H1 (cell line): ENCODE measurements around the gene PHC2. TPM values are rescaled to one million over a fixed set of nuclear protein-coding genes. Genes with fewer than 3 reads are reported as not detected.

ENCODE experiments used
- CTCF ChIA-PET: fragments of 300-600 bp; sonication (Branson Sonifier 250); formaldehyde crosslinking; loops from one replicate; lab custom pipeline; 2021; ENCODE audit not compliant: partially characterized antibody; lab: Charles Lee
- POLR2A ChIA-PET: fragments of 300-600 bp; sonication (Branson Sonifier 250); formaldehyde crosslinking; loops from one replicate; lab custom pipeline; 2021; ENCODE audit warnings: inconsistent platforms; ENCODE audit not compliant: partially characterized antibody; lab: Charles Lee
- DNase-seq, 2 experiments: peaks; one replicate each; pipeline versions ENCODE4 v3.0.0 to v3.0.0-alpha.2; 2010 to 2022; ENCODE audit warnings: low spot score in 2 of 2, low read depth in 1 of 2, mixed read lengths in 1 of 2
- FAIRE-seq: peaks from 2 replicates; lab custom pipeline; 2011; peaks lifted over from hg19 to GRCh38; lab: Jason Lieb, UNC
- H2AFZ ChIP-seq: 2 replicates; pipeline ENCODE4 v1.8.1; 2012; ENCODE audit warnings: low read length, inconsistent platforms
- H2AK5ac ChIP-seq: 2 replicates; pipeline ENCODE4 v1.6.1; 2013; ENCODE audit warnings: low read depth, low read length
- H2BK120ac ChIP-seq: replicated peaks from 2 replicates; pipeline ENCODE3; 2013; ENCODE audit warnings: low read depth, low read length, inconsistent platforms
- H2BK12ac ChIP-seq: 2 replicates; pipeline ENCODE4 v1.6.1; 2013; ENCODE audit warnings: low read depth, low read length
- H2BK15ac ChIP-seq: 2 replicates; pipeline ENCODE4 v1.6.1; 2013; ENCODE audit warnings: low read length
- H2BK20ac ChIP-seq: 2 replicates; pipeline ENCODE4 v1.6.1; 2013; ENCODE audit warnings: low read length
- H2BK5ac ChIP-seq: 2 replicates; pipeline ENCODE4 v1.6.1; 2013; ENCODE audit warnings: low read depth, low read length
- H3K14ac ChIP-seq: 2 replicates; pipeline ENCODE4 v1.6.1; 2013; ENCODE audit warnings: inconsistent platforms; ENCODE audit not compliant: insufficient read length
- H3K18ac ChIP-seq: 2 replicates; pipeline ENCODE4 v1.6.1; 2013; ENCODE audit warnings: low read length; ENCODE audit errors: extremely low read depth
- H3K23ac ChIP-seq: 2 replicates; pipeline ENCODE4 v1.6.1; 2013; ENCODE audit warnings: inconsistent platforms; ENCODE audit not compliant: insufficient read length
- H3K23me2 ChIP-seq: 2 replicates; pipeline ENCODE4 v1.6.1; 2013; ENCODE audit warnings: low read depth, low read length
- H3K27ac ChIP-seq: 2 replicates; pipeline ENCODE4 v1.6.1; 2011; ENCODE audit warnings: low read depth, low read length, inconsistent platforms
- H3K27me3 ChIP-seq, 4 experiments: replicated peaks in 1 of 4; 1 replicate in 1 of 4; 2 replicates in 3 of 4; pipeline versions ENCODE4 v1.6.1 to v1.8.1; 2011 to 2013; ENCODE audit warnings: low read length in 3 of 4, mild to moderate bottlenecking in 3 of 4, inconsistent platforms in 2 of 4, mixed read lengths in 2 of 4, moderate library complexity in 1 of 4; ENCODE audit not compliant: control insufficient read depth in 3 of 4, insufficient read depth in 3 of 4; ENCODE audit errors: extremely low read depth in 1 of 4
- H3K36me3 ChIP-seq, 4 experiments: 2 replicates each; pipeline versions ENCODE4 v1.6.1 to v1.8.1; 2011 to 2013; ENCODE audit warnings: mild to moderate bottlenecking in 4 of 4, low read length in 3 of 4, moderate library complexity in 2 of 4, control low read depth in 1 of 4, inconsistent platforms in 1 of 4; ENCODE audit not compliant: insufficient read depth in 4 of 4, control insufficient read depth in 2 of 4
- H3K4ac ChIP-seq: replicated peaks from 2 replicates; pipeline ENCODE3; 2013; ENCODE audit warnings: low read length, low read depth, mixed read lengths, inconsistent platforms; ENCODE audit not compliant: insufficient read length
- H3K4me1 ChIP-seq, 4 experiments: replicated peaks in 1 of 4; 1 replicate in 1 of 4; 2 replicates in 3 of 4; pipeline versions ENCODE4 v1.6.1 to v1.8.1; 2011 to 2013; ENCODE audit warnings: low read length in 3 of 4, inconsistent platforms in 2 of 4, mixed read lengths in 1 of 4; ENCODE audit not compliant: insufficient read depth in 4 of 4, control insufficient read depth in 3 of 4
- H3K4me2 ChIP-seq, 2 experiments: 2 replicates each; pipeline versions ENCODE4 v1.6.1 to v1.8.1; 2011 to 2013; ENCODE audit warnings: low read depth in 2 of 2, low read length in 2 of 2, control low read depth in 1 of 2, inconsistent platforms in 1 of 2, mild to moderate bottlenecking in 1 of 2; ENCODE audit not compliant: insufficient read depth in 1 of 2
- H3K4me3 ChIP-seq, 4 experiments: fragments of 200-600, 300-600 bp in 1 of 4; sonication (generic), shearing (Covaris generic), sonication (Bioruptor Twin) in 1 of 4; 2 replicates each; pipeline versions ENCODE4 v1.5.1 to v1.8.1; 2011 to 2016; ENCODE audit warnings: low read length in 4 of 4, low read depth in 3 of 4, control low read depth in 2 of 4, inconsistent platforms in 2 of 4, mild to moderate bottlenecking in 2 of 4, mixed read lengths in 1 of 4, moderate library complexity in 1 of 4; ENCODE audit not compliant: insufficient read depth in 2 of 4; ENCODE audit errors: extremely low read depth in 1 of 4
- H3K56ac ChIP-seq: replicated peaks from 2 replicates; pipeline ENCODE3; 2013; ENCODE audit warnings: low read depth, mild to moderate bottlenecking, mixed read lengths, low read length, inconsistent platforms; ENCODE audit not compliant: insufficient read length
- H3K79me1 ChIP-seq: 2 replicates; pipeline ENCODE4 v1.6.1; 2013; ENCODE audit warnings: low read depth, low read length, control low read depth
- H3K79me2 ChIP-seq, 2 experiments: 2 replicates each; pipeline versions ENCODE4 v1.6.1 to v1.8.1; 2012 to 2013; ENCODE audit warnings: low read length in 2 of 2, mild to moderate bottlenecking in 2 of 2, inconsistent platforms in 1 of 2; ENCODE audit not compliant: insufficient read depth in 2 of 2, control insufficient read depth in 1 of 2
- H3K9ac ChIP-seq, 4 experiments: replicated peaks in 1 of 4; 1 replicate in 1 of 4; 2 replicates in 3 of 4; pipeline versions ENCODE4 v1.6.1 to v1.8.1; 2011 to 2013; ENCODE audit warnings: low read depth in 3 of 4, low read length in 3 of 4, control low read depth in 2 of 4, mild to moderate bottlenecking in 2 of 4, moderate library complexity in 2 of 4, inconsistent platforms in 1 of 4; ENCODE audit errors: extremely low read depth in 1 of 4
- H3K9me3 ChIP-seq, 2 experiments: 2 replicates each; pipeline versions ENCODE4 v1.6.1 to v1.8.1; 2012 to 2013; ENCODE audit warnings: mild to moderate bottlenecking in 2 of 2, moderate library complexity in 2 of 2, control low read depth in 1 of 2, inconsistent platforms in 1 of 2, low read depth in 1 of 2, low read length in 1 of 2, mixed read lengths in 1 of 2; ENCODE audit not compliant: insufficient read depth in 2 of 2
- H4K20me1 ChIP-seq, 2 experiments: replicated peaks in 1 of 2; 2 replicates each; pipeline versions ENCODE3 to v1.8.1; 2011 to 2013; ENCODE audit warnings: inconsistent platforms in 2 of 2, low read length in 2 of 2, mild to moderate bottlenecking in 1 of 2; ENCODE audit not compliant: insufficient read depth in 2 of 2, control insufficient read depth in 1 of 2
- H4K5ac ChIP-seq: 2 replicates; pipeline ENCODE4 v1.6.1; 2013; ENCODE audit warnings: low read length, low read depth, mixed read lengths, inconsistent platforms; ENCODE audit not compliant: insufficient read length
- H4K8ac ChIP-seq: 2 replicates; pipeline ENCODE4 v1.8.0; 2013; ENCODE audit warnings: mild to moderate bottlenecking, moderate library complexity, low read length, inconsistent platforms; ENCODE audit not compliant: insufficient read depth; ENCODE audit errors: extremely low read depth
- H4K91ac ChIP-seq: replicated peaks from 2 replicates; pipeline ENCODE3; 2013; ENCODE audit warnings: low read length, mixed read lengths, inconsistent platforms; ENCODE audit not compliant: insufficient read length
- POU5F1 ChIP-seq: IDR thresholded peaks from 2 replicates; pipeline ENCODE4 v1.6.1; 2011; ENCODE audit warnings: low read depth, mild to moderate bottlenecking, low read length, moderate library complexity
- WGBS, 2 experiments: shearing (Covaris generic) in 1 of 2; methylation state at CpG; one replicate each; pipeline versions ENCODE4 v1.1.6 to v1.1.7; 2013 to 2015; ENCODE audit warnings: low lambda C conversion rate in 2 of 2, mixed read lengths in 2 of 2, inconsistent platforms in 1 of 2, low coverage in 1 of 2, missing lambda C conversion rate in 1 of 2; ENCODE audit not compliant: insufficient replicate concordance in 2 of 2, insufficient coverage in 1 of 2, insufficient read length in 1 of 2; ENCODE audit errors: extremely low coverage in 1 of 2, missing lambda C conversion rate in 1 of 2; 5-methylcytosine and 5-hydroxymethylcytosine counted together
- polyA plus RNA-seq, 7 experiments: library from polyadenylated mRNA; depleted of rRNA in 3 of 7; stranded (reverse) in 5 of 7; unstranded in 2 of 7; fragments of >200 nt in 5 of 7; fragments of 200-250 nt in 2 of 7; gene quantifications; 1 replicate in 5 of 7; 2 replicates in 1 of 7; 4 replicates in 1 of 7; pipeline versions ENCODE4 v1.2.1 to v1.2.3, GENCODE V29; 2011 to 2013; ENCODE audit warnings: missing spikeins in 2 of 7, mixed read lengths in 2 of 7
- total RNA-seq: library from RNA; stranded (reverse); fragmentation: NEBNext Ultra II Directional; extraction: Animal tissue kit (Norgen Biotek cat#: 25700); gene quantifications from 2 replicates; pipeline ENCODE4 v1.2.1, GENCODE V29; 2021

The PHC2 gene
- total and polyA plus RNA-seq, 2 of the 8 experiments (the other 6 are each of a cell fraction or from before 2014, with no cell fraction given) = 5.6 to 14.2 TPM

- WGBS, 2 experiments = 64% methylated on average over 2 of the region's 2 CpGs; no CpG with 5 or more reads in 1 of the 2 experiments
- H3K23ac ChIP-seq = no peak overlapping the region
- no peaks in the 10 kb centered on the region for H3K9me3 ChIP-seq
- 0 out of 2 replicates have a peak overlapping the region, but pooled peaks have one; percentile 4 for H2BK12ac ChIP-seq
- peak overlapping the region; percentile 14 for H4K91ac ChIP-seq
- H2BK20ac ChIP-seq = peak overlapping the region; percentile 16; the same call in 1 of the 2 replicates
- no peak overlapping the region for H2BK120ac ChIP-seq
- H4K20me1 ChIP-seq = no peaks in the 10 kb centered on the region
- H3K79me1 ChIP-seq = no peaks in the 10 kb centered on the region
- H3K56ac ChIP-seq = no peak overlapping the region
- TF ChIP-seq POU5F1 = no peak
- TF ChIP-seq, all 59 proteins: peak for 0
- Histone ChIP-seq H3K79me2 (no peaks in the 10 kb centered on the region), H3K14ac (no peak overlapping the region), H3K4ac (no peak overlapping the region), H3K9ac (no peak overlapping the region), H2BK5ac (0 out of 2 replicates have a peak overlapping the region, but pooled peaks have one; percentile 6), H3K4me2 (peak overlapping the region; percentile 47 to 57; a peak in 3 of 4 replicates), H3K27me3 (peaks cover 0 to 2% (median under 1%) of the 10 kb centered on the region in 4 experiments; a peak in 3 of 7 replicates), H2AFZ (no peak overlapping the region), H4K5ac (peak overlapping the region; percentile 35), H2BK15ac (no peak overlapping the region), H3K23me2 (peaks cover 2% of the 10 kb centered on the region; the same call in 1 of the 2 replicates), H3K4me3 (no peak overlapping the region), H3K36me3 (no peaks in the 10 kb centered on the region), H4K8ac (no peak overlapping the region), H3K18ac (peak overlapping the region; percentile 27; the same call in 1 of the 2 replicates), H2AK5ac (no peak overlapping the region), H3K4me1 (peaks cover 17 to 38% (median 20%) of the 10 kb centered on the region in 4 experiments), H3K27ac (0 out of 2 replicates have a peak overlapping the region, but pooled peaks have one; percentile 25)
- ChIA-PET POLR2A (interaction anchor here (0.8 to 1.5 kb wide), 5 partner anchors 9 to 94 kb away, joined by 3 to 5 read pairs (median 3); no protein-coding TSS in a partner anchor), CTCF (interaction anchor here (0.7 to 10.1 kb wide), 15 partner anchors 8 to 237 kb away, joined by 3 to 180 read pairs (median 4); partner anchors contain the start of gene ZSCAN20)
- DNase-seq = no peak
- FAIRE-seq = no peak
These were observed 66.4 kb downstream of the PHC2 start for GRCh38 chr1:33364565-33364918.
